NB4 (cell line): ENCODE results near the gene LRRC26.

Experiments used
- DNase-seq: peaks from one replicate; pipeline ENCODE4 v3.0.0; 2010; ENCODE audit warnings: low read depth
- H3K4me3 ChIP-seq: one replicate; pipeline ENCODE4 v1.5.1; 2011; ENCODE audit warnings: mild to moderate bottlenecking, low read depth, low read length, moderate library complexity
- MYC ChIP-seq: IDR thresholded peaks from 2 replicates; pipeline ENCODE4 v1.6.1; 2011; ENCODE audit warnings: low read depth, low read length
- POLR2A ChIP-seq: IDR thresholded peaks from 2 replicates; pipeline ENCODE4 v1.6.1; 2011; ENCODE audit warnings: mild to moderate bottlenecking; ENCODE audit not compliant: insufficient read length; ENCODE audit errors: extremely low read depth
- TF ChIP-seq, protein P1 (sequence below): IDR thresholded peaks from 2 replicates; pipeline ENCODE4 v1.6.1; 2011; ENCODE audit warnings: low read depth, low read length
- TF ChIP-seq, protein P2 (sequence below): IDR thresholded peaks from one replicate; pipeline ENCODE4 v1.5.1; 2012; ENCODE audit warnings: low read depth, low read length

Gene LRRC26

DNA sequence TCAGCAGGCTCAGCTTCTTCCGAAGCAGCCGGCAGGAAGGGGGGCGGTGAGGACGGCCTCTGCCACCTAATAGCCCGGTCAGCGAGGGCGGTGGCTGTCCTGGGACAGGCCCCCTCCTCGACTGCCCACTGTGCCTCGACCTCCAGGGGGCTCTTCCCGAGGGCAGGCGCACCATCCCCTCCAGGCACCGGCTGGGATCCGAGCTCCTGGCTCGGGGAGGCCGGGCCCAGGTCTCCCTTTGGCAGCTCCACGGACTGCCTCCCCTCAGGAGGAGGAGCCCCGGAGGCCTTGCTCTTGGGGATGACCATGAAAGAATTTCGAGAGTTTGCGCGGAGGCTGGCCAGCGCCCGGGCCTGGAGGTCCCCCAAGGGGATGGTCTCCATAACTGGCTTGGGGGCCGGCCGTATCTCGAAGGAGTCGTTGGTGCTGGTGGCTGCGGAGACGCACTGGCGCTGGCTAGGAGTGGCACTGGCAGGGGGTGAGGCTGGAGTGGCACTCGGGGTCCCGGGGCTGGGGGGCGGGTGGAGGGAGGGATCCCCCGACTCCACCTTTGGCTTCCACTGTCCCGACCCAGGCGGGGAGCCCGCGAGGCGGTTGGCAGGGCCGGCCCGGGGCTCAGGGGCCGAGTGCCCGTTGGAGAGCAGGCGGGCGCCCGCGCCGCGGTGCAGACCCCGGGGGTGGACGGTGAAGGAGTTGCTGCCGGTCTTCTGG lies 29.7 kb upstream of the LRRC26 start:
- DNase-seq = no peak
- H3K4me3 ChIP-seq = no peak overlapping the region
- TF ChIP-seq MYC (no peak), POLR2A (no peak)
- TF ChIP-seq, protein P1, sequence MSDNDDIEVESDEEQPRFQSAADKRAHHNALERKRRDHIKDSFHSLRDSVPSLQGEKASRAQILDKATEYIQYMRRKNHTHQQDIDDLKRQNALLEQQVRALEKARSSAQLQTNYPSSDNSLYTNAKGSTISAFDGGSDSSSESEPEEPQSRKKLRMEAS = no peak
- TF ChIP-seq, protein P2, sequence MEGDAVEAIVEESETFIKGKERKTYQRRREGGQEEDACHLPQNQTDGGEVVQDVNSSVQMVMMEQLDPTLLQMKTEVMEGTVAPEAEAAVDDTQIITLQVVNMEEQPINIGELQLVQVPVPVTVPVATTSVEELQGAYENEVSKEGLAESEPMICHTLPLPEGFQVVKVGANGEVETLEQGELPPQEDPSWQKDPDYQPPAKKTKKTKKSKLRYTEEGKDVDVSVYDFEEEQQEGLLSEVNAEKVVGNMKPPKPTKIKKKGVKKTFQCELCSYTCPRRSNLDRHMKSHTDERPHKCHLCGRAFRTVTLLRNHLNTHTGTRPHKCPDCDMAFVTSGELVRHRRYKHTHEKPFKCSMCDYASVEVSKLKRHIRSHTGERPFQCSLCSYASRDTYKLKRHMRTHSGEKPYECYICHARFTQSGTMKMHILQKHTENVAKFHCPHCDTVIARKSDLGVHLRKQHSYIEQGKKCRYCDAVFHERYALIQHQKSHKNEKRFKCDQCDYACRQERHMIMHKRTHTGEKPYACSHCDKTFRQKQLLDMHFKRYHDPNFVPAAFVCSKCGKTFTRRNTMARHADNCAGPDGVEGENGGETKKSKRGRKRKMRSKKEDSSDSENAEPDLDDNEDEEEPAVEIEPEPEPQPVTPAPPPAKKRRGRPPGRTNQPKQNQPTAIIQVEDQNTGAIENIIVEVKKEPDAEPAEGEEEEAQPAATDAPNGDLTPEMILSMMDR = no peak

DNA sequence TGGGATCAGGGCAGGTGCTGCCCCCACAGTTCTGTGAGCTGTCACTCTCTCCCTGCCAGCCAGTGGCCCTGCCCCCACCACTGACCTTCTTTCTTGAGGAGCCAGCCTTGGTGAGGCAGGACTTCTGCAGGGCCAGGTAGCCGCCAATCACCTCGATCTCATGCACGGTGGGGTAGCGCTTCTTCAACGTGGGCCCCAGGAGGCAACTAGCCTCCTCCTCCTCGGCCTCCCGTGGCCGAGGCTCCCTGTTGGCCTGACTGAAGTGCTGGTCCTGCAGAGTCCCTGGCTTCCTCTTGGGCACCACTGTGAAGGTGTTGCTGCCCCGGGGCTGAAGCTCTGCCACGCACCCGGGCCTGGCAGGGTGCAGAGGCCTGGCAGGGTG lies 29.0 kb upstream of the LRRC26 start:
- TF ChIP-seq, protein P1 = no peak
- TF ChIP-seq, protein P2 = no peak
- TF ChIP-seq MYC (no peak), POLR2A (no peak)
- no peak for DNase-seq
- no peak overlapping the region for H3K4me3 ChIP-seq

DNA sequence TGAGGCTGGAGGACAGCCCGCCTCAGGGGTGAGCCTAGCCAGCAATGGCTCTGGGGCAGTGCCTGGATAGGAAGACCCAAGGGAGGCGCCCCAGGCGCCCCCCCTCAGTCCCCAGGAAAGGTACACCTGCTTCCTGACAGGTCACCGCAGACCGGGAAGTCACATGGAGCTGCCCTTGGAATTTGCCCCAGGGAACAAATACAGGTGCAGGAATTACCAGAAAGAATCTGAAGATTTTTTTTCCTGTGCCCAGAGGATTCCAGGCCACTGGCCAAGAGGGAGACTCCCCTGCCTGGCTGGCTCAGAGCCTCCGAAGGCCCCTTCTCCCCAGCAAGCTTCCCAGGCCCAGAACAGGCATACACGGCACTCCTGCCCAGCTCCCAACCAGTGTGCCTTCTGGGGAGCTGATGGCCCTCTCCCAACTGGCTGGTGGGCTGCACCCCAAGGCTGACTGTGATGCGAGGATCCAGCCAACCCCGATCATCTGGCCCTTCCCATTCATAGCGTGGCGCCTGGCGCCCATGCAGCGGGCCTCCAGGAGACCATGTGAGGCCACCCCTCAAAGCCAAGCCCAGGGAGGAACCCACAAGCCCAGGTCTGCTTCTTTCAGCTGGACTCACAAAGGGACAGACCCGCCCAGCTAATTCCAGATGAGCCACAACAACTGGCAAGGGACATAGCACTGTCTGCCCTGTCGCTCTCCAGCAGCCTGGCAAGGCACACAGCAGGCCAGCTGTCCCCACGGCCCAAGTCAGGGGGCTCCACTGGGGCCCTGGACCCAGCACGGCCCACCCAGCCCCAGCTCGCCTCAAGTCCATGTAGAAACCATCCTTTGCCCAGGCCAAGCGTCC lies 28.4 kb upstream of the LRRC26 start:
- DNase-seq = no peak
- TF ChIP-seq, protein P1 = no peak
- TF ChIP-seq MYC (no peak), POLR2A (no peak)
- TF ChIP-seq, protein P2 = no peak
- no peak overlapping the region for H3K4me3 ChIP-seq

DNA sequence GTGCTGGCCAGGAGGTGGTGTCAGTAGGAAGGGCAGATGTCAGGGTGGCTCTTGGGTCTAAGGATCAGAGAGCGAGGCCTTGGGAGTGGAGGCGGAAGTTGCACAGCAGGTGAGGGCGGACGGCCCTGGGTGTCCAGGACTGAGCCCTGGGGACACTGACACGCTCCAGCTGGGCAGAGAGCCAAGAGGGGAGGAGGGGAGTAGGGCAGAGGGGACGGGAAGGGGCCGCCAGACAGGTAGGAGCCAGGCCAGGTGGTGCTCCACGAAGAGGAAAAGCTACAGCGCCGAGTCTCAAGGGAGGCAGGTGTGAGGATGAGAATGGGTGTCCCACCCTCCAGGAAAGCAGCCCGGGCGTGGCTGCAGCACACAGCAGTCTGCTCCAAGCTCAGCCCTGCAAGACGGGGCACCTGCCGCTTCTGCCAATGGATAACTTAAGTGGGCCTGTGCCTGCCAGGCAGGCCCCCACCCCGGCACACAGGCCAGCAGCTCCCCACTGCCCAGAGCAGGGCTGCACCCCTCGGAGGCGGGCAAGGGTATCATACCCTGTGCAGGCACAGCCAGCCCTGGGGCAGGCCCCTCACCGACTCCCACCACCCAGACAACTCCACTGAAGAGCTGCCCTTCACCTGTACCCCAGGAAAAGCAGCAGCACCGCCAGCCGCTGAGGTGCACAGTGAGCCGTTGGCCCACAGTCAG lies 25.8 kb upstream of the LRRC26 start:
- TF ChIP-seq POLR2A (no peak), MYC (no peak)
- TF ChIP-seq, protein P2 = no peak
- TF ChIP-seq, protein P1 = no peak
- no peak for DNase-seq
- H3K4me3 ChIP-seq = no peak overlapping the region

DNA sequence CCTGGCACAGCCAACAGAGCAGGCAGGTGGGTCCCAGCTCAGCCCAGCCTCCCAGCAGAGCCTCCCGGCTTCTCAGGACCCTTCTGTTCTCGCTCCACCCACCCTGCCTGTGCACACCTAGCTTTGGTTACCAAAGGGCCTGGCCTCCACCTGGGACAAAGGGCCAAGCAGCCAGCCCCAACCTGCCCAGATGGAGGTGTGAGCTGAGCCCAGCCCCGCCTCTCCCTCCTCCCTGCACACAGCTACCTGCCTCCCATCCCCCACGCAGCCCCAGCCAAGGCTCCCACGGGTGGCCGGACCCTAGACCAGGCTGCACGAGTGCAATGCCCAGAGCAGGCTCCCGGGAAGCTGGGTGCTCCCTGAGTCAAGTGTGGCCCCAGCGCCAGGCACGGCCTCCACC lies 25.1 kb upstream of the LRRC26 start:
- DNase-seq = no peak
- TF ChIP-seq POLR2A (no peak), MYC (no peak)
- TF ChIP-seq, protein P2 = no peak
- TF ChIP-seq, protein P1 = no peak
- H3K4me3 ChIP-seq = no peak overlapping the region
